ENCODE results near the gene TMEM41A.

DNA sequence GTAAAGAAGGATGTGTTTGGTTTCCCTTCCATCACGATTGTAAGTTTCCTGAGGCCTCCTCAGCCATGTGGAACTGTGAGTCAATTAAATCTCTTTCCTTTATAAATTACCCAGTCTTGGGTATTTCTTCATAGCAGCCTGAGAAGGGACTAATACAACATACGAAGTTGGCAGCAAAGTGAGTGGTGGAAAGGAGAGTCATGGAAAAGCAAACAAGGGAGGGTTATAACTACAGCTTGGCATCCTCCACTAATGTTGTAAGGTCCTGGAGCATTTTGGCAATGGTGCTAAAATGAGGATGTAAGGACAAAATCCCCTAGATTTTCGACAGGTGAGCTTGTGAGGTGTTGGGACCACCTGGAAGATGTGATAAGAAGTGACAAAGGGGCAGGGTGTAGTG, 5.8 kb upstream of the TMEM41A start:
- TF ChIP-seq, protein P1, sequence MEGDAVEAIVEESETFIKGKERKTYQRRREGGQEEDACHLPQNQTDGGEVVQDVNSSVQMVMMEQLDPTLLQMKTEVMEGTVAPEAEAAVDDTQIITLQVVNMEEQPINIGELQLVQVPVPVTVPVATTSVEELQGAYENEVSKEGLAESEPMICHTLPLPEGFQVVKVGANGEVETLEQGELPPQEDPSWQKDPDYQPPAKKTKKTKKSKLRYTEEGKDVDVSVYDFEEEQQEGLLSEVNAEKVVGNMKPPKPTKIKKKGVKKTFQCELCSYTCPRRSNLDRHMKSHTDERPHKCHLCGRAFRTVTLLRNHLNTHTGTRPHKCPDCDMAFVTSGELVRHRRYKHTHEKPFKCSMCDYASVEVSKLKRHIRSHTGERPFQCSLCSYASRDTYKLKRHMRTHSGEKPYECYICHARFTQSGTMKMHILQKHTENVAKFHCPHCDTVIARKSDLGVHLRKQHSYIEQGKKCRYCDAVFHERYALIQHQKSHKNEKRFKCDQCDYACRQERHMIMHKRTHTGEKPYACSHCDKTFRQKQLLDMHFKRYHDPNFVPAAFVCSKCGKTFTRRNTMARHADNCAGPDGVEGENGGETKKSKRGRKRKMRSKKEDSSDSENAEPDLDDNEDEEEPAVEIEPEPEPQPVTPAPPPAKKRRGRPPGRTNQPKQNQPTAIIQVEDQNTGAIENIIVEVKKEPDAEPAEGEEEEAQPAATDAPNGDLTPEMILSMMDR (IDR thresholded peaks at IDR 0.05), result no peak
- no peak for TF ChIP-seq POLR2AphosphoS5 (IDR thresholded peaks at IDR 0.05; ENCODE audit: low read depth, low read length)

Measured in Panc1 (cell line).